ENCODE measurements around the gene MAN1A1. TPM values are rescaled to one million over a fixed set of nuclear protein-coding genes. Genes with fewer than 3 reads are reported as not detected.

Gene MAN1A1
- total RNA-seq, 1 donor from 2014 or later = 35.4 TPM

DNA sequence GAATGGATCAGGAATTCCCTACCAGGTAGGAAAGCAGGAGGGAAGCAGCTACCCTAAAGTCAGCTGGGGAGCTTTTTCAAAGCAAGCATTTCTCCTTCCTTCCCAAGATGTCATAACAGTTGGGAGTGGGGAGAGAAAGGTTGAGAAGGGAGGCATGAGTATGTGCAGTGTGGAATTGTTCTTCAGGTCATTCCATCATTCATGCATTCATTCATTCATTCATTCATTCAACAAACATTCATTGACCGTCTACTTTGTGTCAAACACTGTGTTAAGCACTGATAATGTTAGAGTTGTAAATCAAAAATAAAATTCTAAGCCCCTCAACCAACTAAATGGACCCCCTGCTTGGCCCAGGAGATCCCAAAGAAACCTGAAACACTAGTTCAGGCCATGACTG lies 221.9 kb downstream of the MAN1A1 start:
- no peak for DNase-seq (ENCODE audit: extremely low read depth, low read depth, low spot score)
